K562 (cell line): Measurements from ENCODE around the gene ANKZF1. TPM values are rescaled to one million over a fixed set of nuclear protein-coding genes. Genes with fewer than 3 reads are reported as not detected.

Experiments
- CREM ChIP-seq: IDR thresholded peaks from 2 replicates; pipeline ENCODE4 v1.6.1; 2014; ENCODE audit warnings: antibody characterized with exemption, low read depth
- TCF7L2 ChIP-seq: fragments of 150-350 bp; IDR thresholded peaks from 2 replicates; pipeline ENCODE4 v1.6.1; 2016; ENCODE audit warnings: low read depth, mild to moderate bottlenecking, low read length, moderate library complexity
- ZFX ChIP-seq: sonication (generic); formaldehyde crosslinking; IDR thresholded peaks from 2 replicates; pipeline ENCODE4 v1.8.0; 2022; ENCODE audit warnings: mild to moderate bottlenecking, missing genetic modification reagents, moderate library complexity
- polyA plus RNA-seq, 8 experiments: library from polyadenylated mRNA; depleted of rRNA in 4 of 8; stranded (reverse) in 5 of 8; unstranded in 3 of 8; fragments of >200 nt; fragmentation: Nextera tagmentation in 2 of 8; fragmentation: Illumina TruSeq in 1 of 8; extraction: Ambion mirVana in 2 of 8; extraction: Trizol in 1 of 8; gene quantifications; 2 replicates each; pipeline versions ENCODE4 v1.2.1 to v1.2.3, GENCODE V29; 2011 to 2014; ENCODE audit warnings: inconsistent platforms in 1 of 8, missing spikeins in 1 of 8
- total RNA-seq, 7 experiments: library from RNA; depleted of rRNA in 6 of 7; stranded (reverse); fragments of >200 nt in 6 of 7; fragmentation: Illumina TruSeq in 2 of 7; extraction: Trizol in 2 of 7; gene quantifications; 2 replicates each; pipeline versions ENCODE4 v1.2.1 to v1.2.3, GENCODE V29; 2011 to 2021; ENCODE audit warnings: low replicate concordance in 1 of 7
- TF ChIP-seq, protein P1 (sequence below): fragments of 450-650 bp; IDR thresholded peaks from 2 replicates; pipeline ENCODE4 v1.6.1; 2016; ENCODE audit warnings: mild to moderate bottlenecking, moderate library complexity
- TF ChIP-seq, protein P2 (sequence below): fragments of 200-600 bp; sonication (generic); IDR thresholded peaks from one replicate; pipeline ENCODE4 v1.6.1; 2012; ENCODE audit warnings: mild to moderate bottlenecking, low read depth, low read length, inconsistent platforms

Gene ANKZF1
- total and polyA plus RNA-seq, 9 of the 15 experiments (the other 6 are each of a cell fraction or from before 2014, with no cell fraction given) = 3.1 to 60.6 (median 31.0) TPM

DNA sequence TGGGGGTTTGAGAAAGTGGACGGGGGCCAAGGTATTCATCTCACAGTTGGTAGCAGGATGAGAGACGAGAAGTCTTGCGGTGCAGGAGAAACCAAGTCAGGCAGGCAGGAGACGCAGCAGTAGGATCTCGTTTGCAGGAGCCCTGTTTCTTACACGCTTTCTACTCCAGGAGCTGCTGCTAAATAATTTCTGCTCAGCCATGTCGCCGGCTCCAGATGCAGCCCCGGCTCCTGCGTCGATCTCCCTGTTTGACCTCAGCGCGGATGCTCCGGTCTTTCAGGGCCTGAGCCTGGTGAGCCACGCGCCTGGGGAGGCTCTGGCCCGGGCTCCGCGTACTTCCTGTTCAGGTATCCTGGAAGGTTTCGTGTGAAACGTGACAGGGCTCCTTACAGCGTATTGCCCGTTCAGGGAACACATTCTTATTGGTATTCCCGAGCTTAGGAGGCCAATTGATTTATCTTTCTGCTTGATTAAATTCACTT, 494 bp downstream of the ANKZF1 start (continued):
- TF ChIP-seq, protein P1, sequence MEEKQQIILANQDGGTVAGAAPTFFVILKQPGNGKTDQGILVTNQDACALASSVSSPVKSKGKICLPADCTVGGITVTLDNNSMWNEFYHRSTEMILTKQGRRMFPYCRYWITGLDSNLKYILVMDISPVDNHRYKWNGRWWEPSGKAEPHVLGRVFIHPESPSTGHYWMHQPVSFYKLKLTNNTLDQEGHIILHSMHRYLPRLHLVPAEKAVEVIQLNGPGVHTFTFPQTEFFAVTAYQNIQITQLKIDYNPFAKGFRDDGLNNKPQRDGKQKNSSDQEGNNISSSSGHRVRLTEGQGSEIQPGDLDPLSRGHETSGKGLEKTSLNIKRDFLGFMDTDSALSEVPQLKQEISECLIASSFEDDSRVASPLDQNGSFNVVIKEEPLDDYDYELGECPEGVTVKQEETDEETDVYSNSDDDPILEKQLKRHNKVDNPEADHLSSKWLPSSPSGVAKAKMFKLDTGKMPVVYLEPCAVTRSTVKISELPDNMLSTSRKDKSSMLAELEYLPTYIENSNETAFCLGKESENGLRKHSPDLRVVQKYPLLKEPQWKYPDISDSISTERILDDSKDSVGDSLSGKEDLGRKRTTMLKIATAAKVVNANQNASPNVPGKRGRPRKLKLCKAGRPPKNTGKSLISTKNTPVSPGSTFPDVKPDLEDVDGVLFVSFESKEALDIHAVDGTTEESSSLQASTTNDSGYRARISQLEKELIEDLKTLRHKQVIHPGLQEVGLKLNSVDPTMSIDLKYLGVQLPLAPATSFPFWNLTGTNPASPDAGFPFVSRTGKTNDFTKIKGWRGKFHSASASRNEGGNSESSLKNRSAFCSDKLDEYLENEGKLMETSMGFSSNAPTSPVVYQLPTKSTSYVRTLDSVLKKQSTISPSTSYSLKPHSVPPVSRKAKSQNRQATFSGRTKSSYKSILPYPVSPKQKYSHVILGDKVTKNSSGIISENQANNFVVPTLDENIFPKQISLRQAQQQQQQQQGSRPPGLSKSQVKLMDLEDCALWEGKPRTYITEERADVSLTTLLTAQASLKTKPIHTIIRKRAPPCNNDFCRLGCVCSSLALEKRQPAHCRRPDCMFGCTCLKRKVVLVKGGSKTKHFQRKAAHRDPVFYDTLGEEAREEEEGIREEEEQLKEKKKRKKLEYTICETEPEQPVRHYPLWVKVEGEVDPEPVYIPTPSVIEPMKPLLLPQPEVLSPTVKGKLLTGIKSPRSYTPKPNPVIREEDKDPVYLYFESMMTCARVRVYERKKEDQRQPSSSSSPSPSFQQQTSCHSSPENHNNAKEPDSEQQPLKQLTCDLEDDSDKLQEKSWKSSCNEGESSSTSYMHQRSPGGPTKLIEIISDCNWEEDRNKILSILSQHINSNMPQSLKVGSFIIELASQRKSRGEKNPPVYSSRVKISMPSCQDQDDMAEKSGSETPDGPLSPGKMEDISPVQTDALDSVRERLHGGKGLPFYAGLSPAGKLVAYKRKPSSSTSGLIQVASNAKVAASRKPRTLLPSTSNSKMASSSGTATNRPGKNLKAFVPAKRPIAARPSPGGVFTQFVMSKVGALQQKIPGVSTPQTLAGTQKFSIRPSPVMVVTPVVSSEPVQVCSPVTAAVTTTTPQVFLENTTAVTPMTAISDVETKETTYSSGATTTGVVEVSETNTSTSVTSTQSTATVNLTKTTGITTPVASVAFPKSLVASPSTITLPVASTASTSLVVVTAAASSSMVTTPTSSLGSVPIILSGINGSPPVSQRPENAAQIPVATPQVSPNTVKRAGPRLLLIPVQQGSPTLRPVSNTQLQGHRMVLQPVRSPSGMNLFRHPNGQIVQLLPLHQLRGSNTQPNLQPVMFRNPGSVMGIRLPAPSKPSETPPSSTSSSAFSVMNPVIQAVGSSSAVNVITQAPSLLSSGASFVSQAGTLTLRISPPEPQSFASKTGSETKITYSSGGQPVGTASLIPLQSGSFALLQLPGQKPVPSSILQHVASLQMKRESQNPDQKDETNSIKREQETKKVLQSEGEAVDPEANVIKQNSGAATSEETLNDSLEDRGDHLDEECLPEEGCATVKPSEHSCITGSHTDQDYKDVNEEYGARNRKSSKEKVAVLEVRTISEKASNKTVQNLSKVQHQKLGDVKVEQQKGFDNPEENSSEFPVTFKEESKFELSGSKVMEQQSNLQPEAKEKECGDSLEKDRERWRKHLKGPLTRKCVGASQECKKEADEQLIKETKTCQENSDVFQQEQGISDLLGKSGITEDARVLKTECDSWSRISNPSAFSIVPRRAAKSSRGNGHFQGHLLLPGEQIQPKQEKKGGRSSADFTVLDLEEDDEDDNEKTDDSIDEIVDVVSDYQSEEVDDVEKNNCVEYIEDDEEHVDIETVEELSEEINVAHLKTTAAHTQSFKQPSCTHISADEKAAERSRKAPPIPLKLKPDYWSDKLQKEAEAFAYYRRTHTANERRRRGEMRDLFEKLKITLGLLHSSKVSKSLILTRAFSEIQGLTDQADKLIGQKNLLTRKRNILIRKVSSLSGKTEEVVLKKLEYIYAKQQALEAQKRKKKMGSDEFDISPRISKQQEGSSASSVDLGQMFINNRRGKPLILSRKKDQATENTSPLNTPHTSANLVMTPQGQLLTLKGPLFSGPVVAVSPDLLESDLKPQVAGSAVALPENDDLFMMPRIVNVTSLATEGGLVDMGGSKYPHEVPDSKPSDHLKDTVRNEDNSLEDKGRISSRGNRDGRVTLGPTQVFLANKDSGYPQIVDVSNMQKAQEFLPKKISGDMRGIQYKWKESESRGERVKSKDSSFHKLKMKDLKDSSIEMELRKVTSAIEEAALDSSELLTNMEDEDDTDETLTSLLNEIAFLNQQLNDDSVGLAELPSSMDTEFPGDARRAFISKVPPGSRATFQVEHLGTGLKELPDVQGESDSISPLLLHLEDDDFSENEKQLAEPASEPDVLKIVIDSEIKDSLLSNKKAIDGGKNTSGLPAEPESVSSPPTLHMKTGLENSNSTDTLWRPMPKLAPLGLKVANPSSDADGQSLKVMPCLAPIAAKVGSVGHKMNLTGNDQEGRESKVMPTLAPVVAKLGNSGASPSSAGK = peak; percentile 34; the same call in 1 of the 2 replicates
- TF ChIP-seq CREM = no peak
- TF ChIP-seq, protein P2, sequence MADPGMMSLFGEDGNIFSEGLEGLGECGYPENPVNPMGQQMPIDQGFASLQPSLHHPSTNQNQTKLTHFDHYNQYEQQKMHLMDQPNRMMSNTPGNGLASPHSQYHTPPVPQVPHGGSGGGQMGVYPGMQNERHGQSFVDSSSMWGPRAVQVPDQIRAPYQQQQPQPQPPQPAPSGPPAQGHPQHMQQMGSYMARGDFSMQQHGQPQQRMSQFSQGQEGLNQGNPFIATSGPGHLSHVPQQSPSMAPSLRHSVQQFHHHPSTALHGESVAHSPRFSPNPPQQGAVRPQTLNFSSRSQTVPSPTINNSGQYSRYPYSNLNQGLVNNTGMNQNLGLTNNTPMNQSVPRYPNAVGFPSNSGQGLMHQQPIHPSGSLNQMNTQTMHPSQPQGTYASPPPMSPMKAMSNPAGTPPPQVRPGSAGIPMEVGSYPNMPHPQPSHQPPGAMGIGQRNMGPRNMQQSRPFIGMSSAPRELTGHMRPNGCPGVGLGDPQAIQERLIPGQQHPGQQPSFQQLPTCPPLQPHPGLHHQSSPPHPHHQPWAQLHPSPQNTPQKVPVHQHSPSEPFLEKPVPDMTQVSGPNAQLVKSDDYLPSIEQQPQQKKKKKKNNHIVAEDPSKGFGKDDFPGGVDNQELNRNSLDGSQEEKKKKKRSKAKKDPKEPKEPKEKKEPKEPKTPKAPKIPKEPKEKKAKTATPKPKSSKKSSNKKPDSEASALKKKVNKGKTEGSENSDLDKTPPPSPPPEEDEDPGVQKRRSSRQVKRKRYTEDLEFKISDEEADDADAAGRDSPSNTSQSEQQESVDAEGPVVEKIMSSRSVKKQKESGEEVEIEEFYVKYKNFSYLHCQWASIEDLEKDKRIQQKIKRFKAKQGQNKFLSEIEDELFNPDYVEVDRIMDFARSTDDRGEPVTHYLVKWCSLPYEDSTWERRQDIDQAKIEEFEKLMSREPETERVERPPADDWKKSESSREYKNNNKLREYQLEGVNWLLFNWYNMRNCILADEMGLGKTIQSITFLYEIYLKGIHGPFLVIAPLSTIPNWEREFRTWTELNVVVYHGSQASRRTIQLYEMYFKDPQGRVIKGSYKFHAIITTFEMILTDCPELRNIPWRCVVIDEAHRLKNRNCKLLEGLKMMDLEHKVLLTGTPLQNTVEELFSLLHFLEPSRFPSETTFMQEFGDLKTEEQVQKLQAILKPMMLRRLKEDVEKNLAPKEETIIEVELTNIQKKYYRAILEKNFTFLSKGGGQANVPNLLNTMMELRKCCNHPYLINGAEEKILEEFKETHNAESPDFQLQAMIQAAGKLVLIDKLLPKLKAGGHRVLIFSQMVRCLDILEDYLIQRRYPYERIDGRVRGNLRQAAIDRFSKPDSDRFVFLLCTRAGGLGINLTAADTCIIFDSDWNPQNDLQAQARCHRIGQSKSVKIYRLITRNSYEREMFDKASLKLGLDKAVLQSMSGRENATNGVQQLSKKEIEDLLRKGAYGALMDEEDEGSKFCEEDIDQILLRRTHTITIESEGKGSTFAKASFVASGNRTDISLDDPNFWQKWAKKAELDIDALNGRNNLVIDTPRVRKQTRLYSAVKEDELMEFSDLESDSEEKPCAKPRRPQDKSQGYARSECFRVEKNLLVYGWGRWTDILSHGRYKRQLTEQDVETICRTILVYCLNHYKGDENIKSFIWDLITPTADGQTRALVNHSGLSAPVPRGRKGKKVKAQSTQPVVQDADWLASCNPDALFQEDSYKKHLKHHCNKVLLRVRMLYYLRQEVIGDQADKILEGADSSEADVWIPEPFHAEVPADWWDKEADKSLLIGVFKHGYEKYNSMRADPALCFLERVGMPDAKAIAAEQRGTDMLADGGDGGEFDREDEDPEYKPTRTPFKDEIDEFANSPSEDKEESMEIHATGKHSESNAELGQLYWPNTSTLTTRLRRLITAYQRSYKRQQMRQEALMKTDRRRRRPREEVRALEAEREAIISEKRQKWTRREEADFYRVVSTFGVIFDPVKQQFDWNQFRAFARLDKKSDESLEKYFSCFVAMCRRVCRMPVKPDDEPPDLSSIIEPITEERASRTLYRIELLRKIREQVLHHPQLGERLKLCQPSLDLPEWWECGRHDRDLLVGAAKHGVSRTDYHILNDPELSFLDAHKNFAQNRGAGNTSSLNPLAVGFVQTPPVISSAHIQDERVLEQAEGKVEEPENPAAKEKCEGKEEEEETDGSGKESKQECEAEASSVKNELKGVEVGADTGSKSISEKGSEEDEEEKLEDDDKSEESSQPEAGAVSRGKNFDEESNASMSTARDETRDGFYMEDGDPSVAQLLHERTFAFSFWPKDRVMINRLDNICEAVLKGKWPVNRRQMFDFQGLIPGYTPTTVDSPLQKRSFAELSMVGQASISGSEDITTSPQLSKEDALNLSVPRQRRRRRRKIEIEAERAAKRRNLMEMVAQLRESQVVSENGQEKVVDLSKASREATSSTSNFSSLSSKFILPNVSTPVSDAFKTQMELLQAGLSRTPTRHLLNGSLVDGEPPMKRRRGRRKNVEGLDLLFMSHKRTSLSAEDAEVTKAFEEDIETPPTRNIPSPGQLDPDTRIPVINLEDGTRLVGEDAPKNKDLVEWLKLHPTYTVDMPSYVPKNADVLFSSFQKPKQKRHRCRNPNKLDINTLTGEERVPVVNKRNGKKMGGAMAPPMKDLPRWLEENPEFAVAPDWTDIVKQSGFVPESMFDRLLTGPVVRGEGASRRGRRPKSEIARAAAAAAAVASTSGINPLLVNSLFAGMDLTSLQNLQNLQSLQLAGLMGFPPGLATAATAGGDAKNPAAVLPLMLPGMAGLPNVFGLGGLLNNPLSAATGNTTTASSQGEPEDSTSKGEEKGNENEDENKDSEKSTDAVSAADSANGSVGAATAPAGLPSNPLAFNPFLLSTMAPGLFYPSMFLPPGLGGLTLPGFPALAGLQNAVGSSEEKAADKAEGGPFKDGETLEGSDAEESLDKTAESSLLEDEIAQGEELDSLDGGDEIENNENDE = no peak
- TF ChIP-seq ZFX (CRISPR knock-in tag) = no peak
- TF ChIP-seq TCF7L2 = no peak
